Panc1 (cell line): ENCODE measurements around the gene P2RY2. TPM values are rescaled to one million over a fixed set of nuclear protein-coding genes. Genes with fewer than 3 reads are reported as not detected.

Experiments
- ATAC-seq: fragments of 200-7000 bp; cut with Tn5 transposase; 2 replicates; pipeline ENCODE4 v1.9.1; 2020; ENCODE audit warnings: mild to moderate bottlenecking, moderate library complexity
- BruUV-seq: library from RNA; stranded (reverse); fragments of 400-500 nt; replicated peaks from 2 replicates; lab custom pipeline; 2021; lab: Mats Ljungman, UMichigan
- CTCF ChIA-PET: fragments of 300-600 bp; sonication (Branson Sonifier 250); formaldehyde crosslinking; loops from one replicate; lab custom pipeline; 2022; ENCODE audit warnings: antibody characterized with exemption; lab: Charles Lee
- POLR2A ChIA-PET: fragments of 300-600 bp; sonication (Branson Sonifier 250); formaldehyde crosslinking; loops from one replicate; lab custom pipeline; 2022; ENCODE audit warnings: antibody characterized with exemption; lab: Charles Lee
- DNase-seq: peaks from one replicate; pipeline ENCODE4 v3.0.0-alpha.2; 2010; ENCODE audit warnings: low read depth, low spot score
- H3K27ac ChIP-seq: 2 replicates; pipeline ENCODE4 v1.5.1; 2011; ENCODE audit warnings: mild to moderate bottlenecking, low read length, inconsistent platforms
- H3K27me3 ChIP-seq: fragments of 200-500 bp; sonication (Bioruptor generic); 2 replicates; pipeline ENCODE4 v1.6.0; 2014; ENCODE audit warnings: low read length, inconsistent platforms; ENCODE audit not compliant: control insufficient read depth, insufficient read depth
- H3K36me3 ChIP-seq: fragments of 200-500 bp; sonication (Bioruptor generic); 2 replicates; pipeline ENCODE4 v1.5.1; 2014; ENCODE audit warnings: inconsistent platforms, mild to moderate bottlenecking, low read length, moderate library complexity; ENCODE audit not compliant: control insufficient read depth, insufficient read depth
- H3K4me1 ChIP-seq: 2 replicates; pipeline ENCODE4 v1.5.1; 2011; ENCODE audit warnings: inconsistent platforms, mild to moderate bottlenecking, low read length, moderate library complexity; ENCODE audit not compliant: control insufficient read depth, insufficient read depth
- H3K4me3 ChIP-seq, 2 experiments: 2 replicates each; pipeline ENCODE4 v1.5.1; 2011 to 2012; ENCODE audit warnings: low read depth in 2 of 2, low read length in 2 of 2, mild to moderate bottlenecking in 2 of 2, inconsistent platforms in 1 of 2, moderate library complexity in 1 of 2
- H3K9me3 ChIP-seq: fragments of 200-500 bp; sonication (Bioruptor generic); 2 replicates; pipeline ENCODE4 v1.5.1; 2014; ENCODE audit warnings: low read depth, mild to moderate bottlenecking, inconsistent platforms, low read length, moderate library complexity; ENCODE audit not compliant: control insufficient read depth, insufficient read depth
- CTCF ChIP-seq: fragments of 450-650 bp; IDR thresholded peaks from 2 replicates; pipeline ENCODE4 v1.5.1; 2017; ENCODE audit warnings: mild to moderate bottlenecking
- POLR2AphosphoS5 ChIP-seq: IDR thresholded peaks from 2 replicates; pipeline ENCODE4 v1.6.1; 2012; ENCODE audit warnings: mild to moderate bottlenecking, low read depth, low read length, moderate library complexity
- REST ChIP-seq, 2 experiments: IDR thresholded peaks; 2 replicates each; pipeline ENCODE4 v1.6.1; 2011 to 2012; ENCODE audit warnings: low read depth in 2 of 2, control low read depth in 1 of 2, low read length in 1 of 2, mild to moderate bottlenecking in 1 of 2, moderate library complexity in 1 of 2; ENCODE audit not compliant: insufficient read depth in 1 of 2
- SIN3A ChIP-seq: IDR thresholded peaks from 2 replicates; pipeline ENCODE4 v1.6.1; 2012; ENCODE audit warnings: low read depth, mild to moderate bottlenecking, low read length, moderate library complexity, borderline replicate concordance; ENCODE audit not compliant: insufficient read depth
- TCF7L2 ChIP-seq: IDR thresholded peaks from 2 replicates; pipeline ENCODE4 v1.6.1; 2011; ENCODE audit warnings: mild to moderate bottlenecking, low read depth, low read length, inconsistent platforms
- in situ Hi-C: cut with HindIII; loops from 2 replicates; pipeline ENCODE4 v1.10.0; 2016; ENCODE audit warnings: low sequenced_read_pairs, low pct_unique_long_range_greater_than_20kb
- intact Hi-C: fragments of 100-400 bp; cut with micrococcal nuclease; formaldehyde crosslinking; loops from one replicate; pipeline ENCODE4 v1.10.0; 2022; ENCODE audit not compliant: unreplicated experiment
- total RNA-seq: library from RNA; stranded (reverse); gene quantifications from one replicate; pipeline ENCODE4 v1.2.1, GENCODE V29; 2021; ENCODE audit not compliant: unreplicated experiment

The P2RY2 gene
- total RNA-seq, 1 experiment from 2014 or later = 2.4 TPM

- no peak for ATAC-seq
- ChIA-PET CTCF (interaction anchor here (0.7 kb wide), 1 partner anchor 1191 kb away, joined by 3 read pairs; no protein-coding TSS in a partner anchor), POLR2A (interaction anchor here (0.7 kb wide), 1 partner anchor 25 kb away, joined by 3 read pairs; no protein-coding TSS in a partner anchor)
- Histone ChIP-seq H3K9me3 (no peaks in the 10 kb centered on the region), H3K4me1 (no peaks in the 10 kb centered on the region; the same call in 1 of the 2 replicates), H3K36me3 (no peaks in the 10 kb centered on the region), H3K27ac (no peak overlapping the region), H3K27me3 (no peaks in the 10 kb centered on the region), H3K4me3 (no peak overlapping the region)
- in situ Hi-C loops (no loop called here), intact Hi-C loops (no loop called here)
- BruUV-seq = no TSS peak
- DNase-seq = no peak
- TF ChIP-seq TCF7L2 (no peak), POLR2AphosphoS5 (no peak), SIN3A (no peak), CTCF (no peak), REST (IDR thresholded peaks at IDR 0.05; ENCODE audit: insufficient read depth in 1 of 2, low read depth in 2 of 2, low read length in 1 of 2) (no peak)
These were observed 30.6 kb downstream of the P2RY2 start for GRCh38 chr11:73248526-73249185.

- intact Hi-C loops = no loop called here
- H3K9me3 ChIP-seq = no peaks in the 10 kb centered on the region
- POLR2A ChIA-PET = interaction anchor here (0.7 kb wide), 1 partner anchor 24 kb away, joined by 3 read pairs; no protein-coding TSS in a partner anchor
- ATAC-seq = no peak
- no peak for DNase-seq
- in situ Hi-C loops = no loop called here
- no peak overlapping the region for H3K27ac ChIP-seq
- no peaks in the 10 kb centered on the region for H3K27me3 ChIP-seq
- H3K4me1 ChIP-seq = no peaks in the 10 kb centered on the region; the same call in 1 of the 2 replicates
- no peaks in the 10 kb centered on the region for H3K36me3 ChIP-seq
- no TSS peak for BruUV-seq
- no peak overlapping the region for H3K4me3 ChIP-seq
- CTCF ChIA-PET = no interaction called here
- TF ChIP-seq SIN3A (no peak), POLR2AphosphoS5 (no peak), CTCF (no peak), TCF7L2 (no peak), REST (IDR thresholded peaks at IDR 0.05; ENCODE audit: insufficient read depth in 1 of 2, low read depth in 2 of 2, low read length in 1 of 2) (no peak)
These were observed 31.2 kb downstream of the P2RY2 start for GRCh38 chr11:73249304-73249703.
